Activated CD4-positive, alpha-beta T cell treated with anti-CD3 and anti-CD28 coated beads, Interleukin-2, amount 10 ng/mL, durations not matched to agents 7 days and 5 days (primary cell): ENCODE results near the gene ELFN1. TPM values are rescaled to one million over a fixed set of nuclear protein-coding genes. Genes with fewer than 3 reads are reported as not detected.
"Not testable (repeated sequence)": the region's sequence is repeated elsewhere in the genome, so short reads cannot be mapped to it uniquely, and the experiment has no call there.

Experiments used
- CTCF ChIA-PET: fragments of 350-600 bp; sonication (Branson Sonifier 250); formaldehyde crosslinking; loops from one replicate; lab custom pipeline; 2021; ENCODE audit warnings: antibody characterized with exemption; lab: Charles Lee
- POLR2A ChIA-PET: fragments of 350-600 bp; sonication (Branson Sonifier 250); formaldehyde crosslinking; loops from one replicate; lab custom pipeline; 2021; ENCODE audit warnings: antibody characterized with exemption; lab: Charles Lee
- DNase-seq: peaks from one replicate; pipeline ENCODE4 v3.0.0-alpha.2; 2020
- H3K27ac Mint-ChIP-seq: one replicate; pipeline ENCODE4 v1.8.0; 2021; ENCODE audit warnings: mild to moderate bottlenecking, moderate library complexity, mixed read lengths
- H3K27me3 Mint-ChIP-seq: one replicate; pipeline ENCODE4 v1.8.0; 2021; ENCODE audit warnings: mixed read lengths
- H3K36me3 Mint-ChIP-seq: one replicate; pipeline ENCODE4 v1.8.0; 2021; ENCODE audit warnings: low read depth, mixed read lengths
- H3K4me1 Mint-ChIP-seq: one replicate; pipeline ENCODE4 v1.8.0; 2021; ENCODE audit warnings: mixed read lengths
- H3K4me3 Mint-ChIP-seq: one replicate; pipeline ENCODE4 v1.8.0; 2021; ENCODE audit warnings: mild to moderate bottlenecking, moderate library complexity, mixed read lengths
- H3K9me3 Mint-ChIP-seq: one replicate; pipeline ENCODE4 v1.8.0; 2021; ENCODE audit warnings: mixed read lengths
- total RNA-seq, 2 experiments: library from RNA; stranded (reverse); gene quantifications; one replicate each; pipeline ENCODE4 v1.2.3, GENCODE V29; 2021

Gene ELFN1
- total RNA-seq, 2 experiments from 2014 or later: 0.07 TPM; not detected in 1

- ChIA-PET POLR2A (no interaction called here), CTCF (no interaction called here)
- no peak overlapping the region for H3K4me3 Mint-ChIP-seq
- H3K27me3 Mint-ChIP-seq: no peaks in the 10 kb centered on the region
- H3K27ac Mint-ChIP-seq: no peak overlapping the region
- no peak for DNase-seq
- H3K36me3 Mint-ChIP-seq: no peaks in the 10 kb centered on the region
- peaks cover 15% of the 10 kb centered on the region for H3K9me3 Mint-ChIP-seq
- no peaks in the 10 kb centered on the region for H3K4me1 Mint-ChIP-seq
Observed at GRCh38 chr7:1761097-1761496, 91.0 kb downstream of the ELFN1 start.

GRCh38 chr7:1761774-1762173, 91.7 kb downstream of the ELFN1 start:
- peaks cover 15% of the 10 kb centered on the region for H3K9me3 Mint-ChIP-seq
- POLR2A ChIA-PET: no interaction called here
- no peaks in the 10 kb centered on the region for H3K36me3 Mint-ChIP-seq
- H3K4me3 Mint-ChIP-seq: no peak overlapping the region
- CTCF ChIA-PET: no interaction called here
- H3K27ac Mint-ChIP-seq: no peak overlapping the region
- no peaks in the 10 kb centered on the region for H3K27me3 Mint-ChIP-seq
- DNase-seq: no peak
- no peaks in the 10 kb centered on the region for H3K4me1 Mint-ChIP-seq

- CTCF ChIA-PET: no interaction called here
- DNase-seq: no peak
- Mint-ChIP-seq H3K27me3 (no peaks in the 10 kb centered on the region), H3K4me3 (no peak overlapping the region), H3K36me3 (no peaks in the 10 kb centered on the region), H3K27ac (no peak overlapping the region), H3K4me1 (no peaks in the 10 kb centered on the region), H3K9me3 (peaks cover 15% of the 10 kb centered on the region)
- POLR2A ChIA-PET: no interaction called here
Observed at GRCh38 chr7:1762238-1762945, 92.3 kb downstream of the ELFN1 start.

GRCh38 chr7:1763033-1763432, 93.0 kb downstream of the ELFN1 start:
- DNase-seq: no peak
- ChIA-PET CTCF (no interaction called here), POLR2A (no interaction called here)
- H3K36me3 Mint-ChIP-seq: no peaks in the 10 kb centered on the region
- no peaks in the 10 kb centered on the region for H3K27me3 Mint-ChIP-seq
- peaks cover 15% of the 10 kb centered on the region for H3K9me3 Mint-ChIP-seq
- no peak overlapping the region for H3K4me3 Mint-ChIP-seq
- H3K27ac Mint-ChIP-seq: no peak overlapping the region
- H3K4me1 Mint-ChIP-seq: no peaks in the 10 kb centered on the region

- H3K27ac Mint-ChIP-seq, H3K27me3 Mint-ChIP-seq, POLR2A ChIA-PET, H3K36me3 Mint-ChIP-seq, H3K4me1 Mint-ChIP-seq, DNase-seq, CTCF ChIA-PET, H3K4me3 Mint-ChIP-seq: not testable (repeated sequence)
- H3K9me3 Mint-ChIP-seq: peaks cover 15% of the 10 kb centered on the region
Observed at GRCh38 chr7:1763911-1764310, 93.8 kb downstream of the ELFN1 start.

- DNase-seq: no peak
- no peak overlapping the region for H3K27ac Mint-ChIP-seq
- POLR2A ChIA-PET: no interaction called here
Observed at GRCh38 chr7:1765336-1765735, 95.3 kb downstream of the ELFN1 start.

GRCh38 chr7:1767524-1767923, 97.4 kb downstream of the ELFN1 start:
- Mint-ChIP-seq H3K36me3 (no peaks in the 10 kb centered on the region), H3K4me1 (no peaks in the 10 kb centered on the region), H3K27ac (no peak overlapping the region), H3K27me3 (no peaks in the 10 kb centered on the region), H3K9me3 (peaks cover 8% of the 10 kb centered on the region), H3K4me3 (no peak overlapping the region)
- POLR2A ChIA-PET: no interaction called here
- no peak for DNase-seq
- CTCF ChIA-PET: interaction anchor here (1.1 kb wide), 1 partner anchor 18 kb away, joined by 4 read pairs; no protein-coding TSS in a partner anchor

More at GRCh38 chr7:1765336-1765735, 95.3 kb downstream of the ELFN1 start:
- H3K27me3 Mint-ChIP-seq: no peaks in the 10 kb centered on the region
- H3K4me1 Mint-ChIP-seq: no peaks in the 10 kb centered on the region
- H3K9me3 Mint-ChIP-seq: peaks cover 15% of the 10 kb centered on the region
- no peaks in the 10 kb centered on the region for H3K36me3 Mint-ChIP-seq
- CTCF ChIA-PET: no interaction called here
- H3K4me3 Mint-ChIP-seq: no peak overlapping the region

- H3K9me3 Mint-ChIP-seq: peaks cover 11% of the 10 kb centered on the region
- no peaks in the 10 kb centered on the region for H3K4me1 Mint-ChIP-seq
- no peaks in the 10 kb centered on the region for H3K36me3 Mint-ChIP-seq
- POLR2A ChIA-PET: no interaction called here
- CTCF ChIA-PET: no interaction called here
- DNase-seq: no peak
- H3K27ac Mint-ChIP-seq: peak overlapping the region; percentile 62
- no peak overlapping the region for H3K4me3 Mint-ChIP-seq
- no peaks in the 10 kb centered on the region for H3K27me3 Mint-ChIP-seq
Observed at GRCh38 chr7:1768832-1769231, 98.8 kb downstream of the ELFN1 start.

GRCh38 chr7:1769286-1770200, 99.5 kb downstream of the ELFN1 start:
- Mint-ChIP-seq H3K4me1 (no peaks in the 10 kb centered on the region), H3K27ac (peak overlapping the region; percentile 62), H3K27me3 (no peaks in the 10 kb centered on the region), H3K4me3 (no peak overlapping the region), H3K9me3 (peaks cover 11% of the 10 kb centered on the region), H3K36me3 (no peaks in the 10 kb centered on the region)
- DNase-seq: no peak
- POLR2A ChIA-PET: no interaction called here
- CTCF ChIA-PET: no interaction called here

GRCh38 chr7:1770331-1770730, 100.3 kb downstream of the ELFN1 start:
- ChIA-PET POLR2A (no interaction called here), CTCF (no interaction called here)
- peaks cover 10% of the 10 kb centered on the region for H3K9me3 Mint-ChIP-seq
- no peak overlapping the region for H3K4me3 Mint-ChIP-seq
- no peaks in the 10 kb centered on the region for H3K4me1 Mint-ChIP-seq
- DNase-seq: no peak
- no peak overlapping the region for H3K27ac Mint-ChIP-seq
- H3K27me3 Mint-ChIP-seq: peaks cover under 1% of the 10 kb centered on the region
- no peaks in the 10 kb centered on the region for H3K36me3 Mint-ChIP-seq

GRCh38 chr7:1775389-1775788, 105.3 kb downstream of the ELFN1 start:
- CTCF ChIA-PET: no interaction called here
- Mint-ChIP-seq H3K4me3 (no peak overlapping the region), H3K27ac (no peak overlapping the region), H3K9me3 (peaks cover 27% of the 10 kb centered on the region), H3K27me3 (peaks cover 10% of the 10 kb centered on the region), H3K4me1 (no peaks in the 10 kb centered on the region), H3K36me3 (no peaks in the 10 kb centered on the region)
- DNase-seq: no peak
- POLR2A ChIA-PET: no interaction called here

GRCh38 chr7:1777122-1777521, 107.0 kb downstream of the ELFN1 start:
- CTCF ChIA-PET: no interaction called here
- Mint-ChIP-seq H3K4me3 (no peak overlapping the region), H3K27ac (no peak overlapping the region), H3K27me3 (peaks cover 10% of the 10 kb centered on the region), H3K4me1 (no peaks in the 10 kb centered on the region), H3K36me3 (no peaks in the 10 kb centered on the region), H3K9me3 (peaks cover 27% of the 10 kb centered on the region)
- POLR2A ChIA-PET: no interaction called here
- DNase-seq: no peak

- Mint-ChIP-seq H3K4me1 (no peaks in the 10 kb centered on the region), H3K9me3 (peaks cover 20% of the 10 kb centered on the region), H3K27me3 (peaks cover 10% of the 10 kb centered on the region), H3K27ac (no peak overlapping the region), H3K36me3 (no peaks in the 10 kb centered on the region), H3K4me3 (no peak overlapping the region)
- CTCF ChIA-PET: no interaction called here
- POLR2A ChIA-PET: no interaction called here
- DNase-seq: no peak
Observed at GRCh38 chr7:1779445-1779844, 109.4 kb downstream of the ELFN1 start.
